ENCODE results near the gene PALLD.

The PALLD gene

DNA sequence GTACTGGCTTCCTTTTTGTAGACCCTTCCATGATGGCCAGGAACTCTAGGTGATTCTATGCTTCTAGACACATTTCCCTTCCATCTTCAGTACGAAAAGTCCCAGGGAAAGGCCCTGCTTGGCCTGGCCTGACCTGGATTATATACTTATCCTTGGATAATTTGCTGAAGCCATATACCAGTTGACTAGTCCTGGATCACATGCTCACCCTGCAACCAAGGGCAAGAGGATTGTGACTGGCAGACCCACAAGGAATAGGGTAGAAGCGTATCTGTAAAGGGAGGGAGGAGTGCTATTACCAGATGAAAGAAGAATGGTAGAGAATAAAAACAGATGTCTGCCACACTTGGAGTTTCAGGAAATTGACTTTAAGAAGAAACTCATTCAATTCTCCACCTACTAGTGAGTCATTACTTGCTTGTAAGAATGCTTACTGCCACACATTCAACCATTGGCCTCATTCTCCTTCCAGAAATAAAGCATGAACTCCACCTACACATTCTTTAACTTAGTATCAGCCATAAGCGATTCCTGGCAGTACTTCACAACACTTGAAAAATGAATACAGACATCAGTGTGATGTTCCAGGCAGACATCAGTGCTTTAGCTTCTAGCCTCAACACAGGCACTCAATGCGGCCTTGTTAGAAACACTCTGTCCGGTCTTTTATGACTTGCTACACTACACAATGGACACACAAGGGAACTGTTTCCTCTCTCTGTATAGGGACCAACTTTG lies 371.4 kb downstream of the PALLD start:
- no peak overlapping the region for H3K4me3 ChIP-seq (ENCODE audit: low read depth, low read length)

DNA sequence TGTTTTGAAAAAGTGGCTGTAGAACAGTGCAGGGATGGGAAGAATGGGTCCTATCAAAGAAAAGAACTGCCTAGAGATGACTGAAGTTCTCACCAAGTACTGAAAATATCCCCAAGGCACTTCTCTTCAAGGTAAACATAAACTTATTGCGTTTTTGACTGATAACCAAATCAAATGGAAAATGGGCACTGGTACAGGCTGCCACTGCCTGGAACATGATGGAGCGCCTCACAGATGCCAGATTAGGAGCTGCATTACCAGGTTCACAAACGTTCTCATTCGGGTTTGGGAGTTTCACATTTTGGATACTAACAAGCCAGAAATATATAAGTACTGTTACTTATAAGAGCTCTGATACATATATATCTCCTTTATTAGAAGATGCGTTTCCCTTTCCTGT lies 371.9 kb downstream of the PALLD start:
- TF ChIP-seq, protein P1, sequence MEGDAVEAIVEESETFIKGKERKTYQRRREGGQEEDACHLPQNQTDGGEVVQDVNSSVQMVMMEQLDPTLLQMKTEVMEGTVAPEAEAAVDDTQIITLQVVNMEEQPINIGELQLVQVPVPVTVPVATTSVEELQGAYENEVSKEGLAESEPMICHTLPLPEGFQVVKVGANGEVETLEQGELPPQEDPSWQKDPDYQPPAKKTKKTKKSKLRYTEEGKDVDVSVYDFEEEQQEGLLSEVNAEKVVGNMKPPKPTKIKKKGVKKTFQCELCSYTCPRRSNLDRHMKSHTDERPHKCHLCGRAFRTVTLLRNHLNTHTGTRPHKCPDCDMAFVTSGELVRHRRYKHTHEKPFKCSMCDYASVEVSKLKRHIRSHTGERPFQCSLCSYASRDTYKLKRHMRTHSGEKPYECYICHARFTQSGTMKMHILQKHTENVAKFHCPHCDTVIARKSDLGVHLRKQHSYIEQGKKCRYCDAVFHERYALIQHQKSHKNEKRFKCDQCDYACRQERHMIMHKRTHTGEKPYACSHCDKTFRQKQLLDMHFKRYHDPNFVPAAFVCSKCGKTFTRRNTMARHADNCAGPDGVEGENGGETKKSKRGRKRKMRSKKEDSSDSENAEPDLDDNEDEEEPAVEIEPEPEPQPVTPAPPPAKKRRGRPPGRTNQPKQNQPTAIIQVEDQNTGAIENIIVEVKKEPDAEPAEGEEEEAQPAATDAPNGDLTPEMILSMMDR (IDR thresholded peaks at IDR 0.05; ENCODE audit: low read depth, low read length), result no peak
- no peak for DNase-seq
- no peak overlapping the region for H3K27ac ChIP-seq
- no peaks in the 10 kb centered on the region for H3K36me3 ChIP-seq
- H3K9me3 ChIP-seq (ENCODE audit: severe bottlenecking), result no peaks in the 10 kb centered on the region
- no peak overlapping the region for H3K4me3 ChIP-seq (ENCODE audit: low read depth, low read length)
- no peaks in the 10 kb centered on the region for H3K27me3 ChIP-seq (ENCODE audit: insufficient read depth, low read depth, severe bottlenecking)

More for the DNA sequence above, 371.4 kb downstream of the PALLD start:
- TF ChIP-seq, protein P1 (IDR thresholded peaks at IDR 0.05; ENCODE audit: low read depth, low read length), result no peak
- Histone ChIP-seq H3K27me3 (ENCODE audit: insufficient read depth, low read depth, severe bottlenecking) (no peaks in the 10 kb centered on the region), H3K9me3 (ENCODE audit: severe bottlenecking) (no peaks in the 10 kb centered on the region), H3K36me3 (no peaks in the 10 kb centered on the region), H3K27ac (no peak overlapping the region)
- DNase-seq, result peak; percentile 65

GRCh38 chr4:168870004-168870403 lies 373.2 kb downstream of the PALLD start:
- no peaks in the 10 kb centered on the region for H3K36me3 ChIP-seq
- H3K9me3 ChIP-seq (ENCODE audit: severe bottlenecking), result no peaks in the 10 kb centered on the region
- H3K4me3 ChIP-seq (ENCODE audit: low read depth, low read length), result no peak overlapping the region
- DNase-seq, result no peak
- H3K27me3 ChIP-seq (ENCODE audit: insufficient read depth, low read depth, severe bottlenecking), result no peaks in the 10 kb centered on the region
- TF ChIP-seq, protein P1 (IDR thresholded peaks at IDR 0.05; ENCODE audit: low read depth, low read length), result no peak
- no peak overlapping the region for H3K27ac ChIP-seq

- Histone ChIP-seq H3K4me3 (ENCODE audit: low read depth, low read length) (no peak overlapping the region), H3K27me3 (ENCODE audit: insufficient read depth, low read depth, severe bottlenecking) (no peaks in the 10 kb centered on the region), H3K36me3 (no peaks in the 10 kb centered on the region), H3K27ac (no peak overlapping the region), H3K9me3 (ENCODE audit: severe bottlenecking) (no peaks in the 10 kb centered on the region)
- TF ChIP-seq, protein P1 (IDR thresholded peaks at IDR 0.05; ENCODE audit: low read depth, low read length), result no peak
- no peak for DNase-seq
Observed at GRCh38 chr4:168871632-168872031, 374.8 kb downstream of the PALLD start.

DNA sequence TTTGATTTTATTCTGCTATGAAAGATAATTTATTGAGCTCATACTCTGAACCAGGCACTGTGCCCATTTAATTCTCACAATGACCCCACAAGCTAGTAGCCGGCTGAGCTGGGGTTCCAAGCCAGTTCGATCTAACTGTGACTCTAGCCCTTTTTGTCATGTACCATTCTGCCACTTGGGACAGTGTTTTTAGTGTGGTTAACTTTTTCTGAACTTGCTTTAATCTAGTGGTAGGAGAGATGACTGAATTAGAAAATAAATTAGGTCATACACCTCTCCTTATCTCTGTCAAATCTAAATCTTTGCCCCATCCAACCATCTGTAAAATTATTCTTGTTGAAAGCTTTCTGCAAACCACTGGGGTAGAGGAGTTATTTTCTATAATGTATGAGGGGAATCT lies 377.2 kb downstream of the PALLD start:
- Histone ChIP-seq H3K27me3 (ENCODE audit: insufficient read depth, low read depth, severe bottlenecking) (no peaks in the 10 kb centered on the region), H3K9me3 (ENCODE audit: severe bottlenecking) (no peaks in the 10 kb centered on the region), H3K36me3 (no peaks in the 10 kb centered on the region), H3K4me3 (ENCODE audit: low read depth, low read length) (no peak overlapping the region), H3K27ac (no peak overlapping the region)
- TF ChIP-seq, protein P1 (IDR thresholded peaks at IDR 0.05; ENCODE audit: low read depth, low read length), result no peak
- no peak for DNase-seq

DNA sequence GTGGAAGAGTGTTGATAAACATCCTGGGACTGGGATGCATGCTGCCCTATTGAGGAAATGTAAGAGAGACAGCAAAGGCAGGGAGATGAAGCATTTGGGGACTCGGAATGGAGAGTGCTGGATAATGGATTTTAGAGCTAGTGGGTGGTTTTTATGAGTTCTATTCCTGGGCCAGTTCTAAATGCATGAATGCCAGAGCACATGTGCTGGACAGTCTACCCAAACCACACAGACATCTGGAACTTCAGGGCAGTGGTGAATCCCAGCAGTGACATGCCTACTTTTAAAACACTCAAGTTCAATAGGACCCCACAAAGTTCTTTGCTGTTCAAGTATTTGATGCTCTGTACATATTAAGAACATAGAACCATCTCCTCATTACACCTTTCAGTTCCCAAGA lies 379.3 kb downstream of the PALLD start:
- TF ChIP-seq, protein P1 (IDR thresholded peaks at IDR 0.05; ENCODE audit: low read depth, low read length), result no peak
- Histone ChIP-seq H3K27me3 (ENCODE audit: insufficient read depth, low read depth, severe bottlenecking) (no peaks in the 10 kb centered on the region), H3K27ac (no peak overlapping the region), H3K4me3 (ENCODE audit: low read depth, low read length) (no peak overlapping the region), H3K9me3 (ENCODE audit: severe bottlenecking) (no peaks in the 10 kb centered on the region), H3K36me3 (no peaks in the 10 kb centered on the region)
- no peak for DNase-seq

Measured in WERI-Rb-1 (cell line).